DMS79 (cell line): Measurements from ENCODE around the gene TRIML1.
"Not testable (repeated sequence)": the region's sequence is repeated elsewhere in the genome, so short reads cannot be mapped to it uniquely, and the experiment has no call there.

Experiments
- DNase-seq: peaks from one replicate; lab custom pipeline; 2025; lab: John Stamatoyannopoulos, UW

Gene TRIML1

DNA sequence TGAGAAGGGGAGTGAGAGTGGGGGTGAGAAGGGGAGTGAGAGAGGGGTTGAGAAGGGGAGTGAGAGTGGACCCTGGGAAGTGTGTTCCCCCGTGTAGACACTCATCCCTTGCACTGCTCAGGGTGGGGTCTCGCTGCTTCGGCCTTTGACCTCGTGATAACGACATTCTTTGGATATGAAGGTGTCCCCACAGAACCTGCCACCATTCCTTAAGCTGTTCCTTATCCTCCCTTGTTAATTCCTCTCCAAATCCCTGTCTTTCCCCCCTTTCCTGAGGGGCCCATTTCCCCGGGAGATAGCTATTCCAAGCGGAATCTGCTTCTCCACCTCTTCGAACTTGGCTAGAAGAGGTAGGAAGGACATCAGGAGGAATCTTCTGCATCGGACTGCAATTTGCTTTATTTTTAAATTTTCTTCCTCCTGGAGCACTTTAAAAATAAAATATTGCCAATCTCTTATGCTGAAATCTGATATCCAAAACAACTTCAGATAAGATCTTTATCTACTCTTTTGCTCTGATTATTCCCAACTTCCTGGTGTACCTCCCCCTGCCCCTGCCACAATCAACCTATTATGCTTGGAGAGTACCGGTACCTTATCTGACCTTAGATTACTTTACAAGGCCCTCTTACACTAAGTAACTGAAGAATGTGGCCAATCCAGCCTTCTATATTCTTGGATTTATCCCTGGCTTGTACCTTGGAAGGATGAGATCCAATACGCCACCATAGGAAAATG lies 15.6 kb downstream of the TRIML1 start:
- no peak for DNase-seq

DNA sequence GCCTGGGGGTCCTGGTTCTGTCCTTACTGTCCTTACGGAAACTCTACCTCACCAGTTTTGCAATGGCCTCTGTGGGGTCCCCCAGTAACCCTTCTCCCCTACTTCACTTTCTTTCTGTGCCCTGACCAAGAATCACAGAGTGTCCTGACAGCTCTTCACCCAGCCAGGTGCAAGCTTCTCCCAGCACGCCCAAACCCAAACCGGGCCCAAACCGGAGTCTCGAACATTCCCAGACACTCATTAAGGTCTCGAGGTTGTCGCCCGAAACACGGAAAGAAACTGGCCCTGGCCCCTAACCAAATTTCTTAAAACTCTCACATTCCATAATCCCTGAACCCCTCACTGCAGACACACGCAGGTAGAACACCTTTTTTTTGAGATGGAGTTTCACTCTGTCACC lies 19.1 kb downstream of the TRIML1 start:
- DNase-seq, result no peak

DNA sequence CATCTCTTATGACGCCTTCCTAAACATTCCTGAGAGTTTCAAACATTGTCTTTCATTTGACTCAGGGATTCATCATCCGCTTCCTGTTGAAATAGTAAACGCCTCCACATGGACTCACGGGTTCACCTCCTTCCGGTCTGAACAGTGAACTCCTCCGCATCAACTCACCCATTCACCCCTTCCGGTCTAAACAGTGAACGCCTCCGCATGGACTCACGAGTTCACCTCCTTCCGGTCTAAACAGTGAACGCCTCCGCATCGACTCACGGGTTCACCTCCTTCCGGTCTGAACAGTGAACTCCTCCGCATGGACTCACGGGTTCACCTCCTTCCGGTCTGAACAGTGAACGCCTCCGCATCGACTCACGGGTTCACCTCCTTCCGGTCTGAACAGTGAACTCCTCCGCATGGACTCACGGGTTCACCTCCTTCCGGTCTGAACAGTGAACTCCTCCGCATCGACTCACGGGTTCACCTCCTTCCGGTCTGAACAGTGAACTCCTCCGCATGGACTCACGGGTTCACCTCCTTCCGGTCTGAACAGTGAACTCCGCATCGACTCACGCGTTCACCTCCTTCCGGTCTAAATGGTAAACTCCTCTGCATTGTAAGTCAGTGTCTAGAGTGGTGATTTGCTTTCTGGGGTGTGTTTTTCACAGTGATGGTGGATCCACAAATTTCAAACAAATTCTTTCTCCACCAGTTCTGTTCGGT lies 20.4 kb downstream of the TRIML1 start:
- not testable (repeated sequence) for DNase-seq

DNA sequence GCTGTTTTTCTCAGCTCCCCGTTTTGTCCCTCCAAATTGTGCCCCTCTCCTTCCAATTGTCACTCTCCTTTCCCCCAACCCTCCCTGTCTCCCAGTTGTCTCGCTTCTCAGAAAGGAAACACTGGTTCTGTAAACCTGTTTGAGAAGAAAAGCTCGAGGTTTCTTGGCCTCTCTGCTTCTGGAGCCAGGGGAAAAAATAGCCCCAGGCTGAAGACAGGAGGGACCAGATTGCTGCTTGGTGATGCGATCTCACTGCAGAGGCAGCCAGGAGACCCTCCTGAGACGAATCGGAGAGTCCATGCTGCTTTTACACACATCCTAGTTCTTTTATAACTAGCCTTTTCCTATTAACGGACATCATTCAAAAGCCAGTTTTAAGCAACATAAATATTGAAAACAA lies 21.2 kb downstream of the TRIML1 start:
- no peak for DNase-seq

DNA sequence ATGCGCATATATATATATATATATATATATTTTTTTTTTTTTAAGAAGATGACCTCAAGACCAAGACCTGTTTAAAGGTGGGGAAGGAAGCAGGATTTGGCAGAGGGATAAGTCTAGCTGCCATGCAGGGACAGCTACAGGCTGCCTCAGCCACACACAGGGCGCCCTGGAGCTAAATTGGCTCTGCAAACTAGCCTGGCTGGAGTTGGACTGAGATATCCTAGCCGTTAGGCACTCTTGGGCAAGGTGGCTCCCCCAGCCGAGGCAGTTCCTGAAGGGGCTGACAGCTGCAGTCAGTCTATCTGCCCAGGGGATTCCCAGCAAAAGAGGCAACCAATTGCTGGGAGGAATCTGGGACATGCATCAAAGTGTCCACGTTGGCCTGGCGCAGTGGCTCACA lies 21.9 kb downstream of the TRIML1 start:
- DNase-seq, result no peak

DNA sequence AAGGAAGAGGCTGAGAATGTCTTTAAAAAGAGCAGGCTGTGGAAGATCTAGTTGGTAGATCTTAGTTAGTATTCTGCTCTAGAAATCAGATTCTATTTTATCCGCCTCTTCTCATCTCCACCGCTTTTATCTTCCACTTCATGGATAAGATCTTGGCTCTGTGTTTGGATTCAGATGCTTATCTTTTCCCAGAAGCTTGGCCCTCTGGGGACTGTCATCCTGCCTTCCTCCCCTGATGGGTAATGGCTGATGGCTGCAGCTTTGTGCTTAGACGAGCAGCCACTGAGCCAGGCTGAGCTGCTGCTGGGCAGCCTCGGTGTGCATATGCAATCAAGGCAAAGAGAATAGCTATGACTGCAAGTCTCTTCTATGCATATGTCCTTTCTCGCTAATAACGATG lies 23.5 kb downstream of the TRIML1 start:
- no peak for DNase-seq

DNA sequence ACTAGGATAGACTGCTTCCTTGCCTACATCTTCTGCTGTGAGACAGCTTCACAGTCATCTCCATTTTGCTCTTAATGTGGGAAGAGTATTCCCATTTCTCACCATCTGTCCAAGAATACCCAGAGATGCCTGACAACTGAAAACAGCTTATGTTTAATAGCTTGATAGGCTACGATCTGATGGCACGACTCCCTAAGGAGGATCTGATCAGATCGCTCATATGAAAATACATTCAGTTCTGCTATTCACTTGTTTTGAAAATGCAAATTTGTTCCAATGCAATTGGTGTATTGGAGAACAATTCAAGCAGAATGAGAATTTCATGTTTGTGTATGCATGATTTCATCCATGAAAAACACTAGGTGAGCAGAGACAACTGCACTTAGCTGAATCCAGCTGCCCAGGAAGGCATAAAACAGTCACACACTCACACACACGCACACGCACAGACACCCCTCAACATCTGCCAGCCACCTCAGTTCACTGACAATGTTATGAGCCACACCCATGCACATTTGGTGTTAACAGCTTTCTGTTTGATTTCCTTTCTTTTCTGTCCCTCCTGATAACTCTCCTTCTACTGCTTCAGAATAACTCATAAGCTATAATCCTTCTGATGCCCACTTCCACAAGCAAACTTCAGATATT lies 29.6 kb downstream of the TRIML1 start:
- DNase-seq, result no peak

DNA sequence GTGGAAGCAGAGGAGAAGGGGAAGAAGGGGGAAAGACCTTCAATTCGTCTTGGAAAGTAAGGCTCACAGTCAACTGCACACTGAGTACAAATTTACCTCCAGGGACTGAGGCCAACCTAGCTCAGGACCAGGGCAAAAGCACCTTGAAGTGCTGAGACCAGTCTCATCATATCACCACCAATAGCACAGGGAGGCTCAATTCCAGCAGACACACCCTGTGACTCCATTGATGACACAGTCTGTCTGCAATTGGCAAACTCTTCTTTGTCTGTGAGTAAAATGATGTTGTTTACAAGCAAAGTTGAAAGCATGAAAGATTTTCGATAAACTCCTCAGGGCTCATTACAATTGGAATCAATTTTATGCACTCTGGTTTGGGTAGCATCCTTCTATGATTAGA lies 32.3 kb downstream of the TRIML1 start:
- no peak for DNase-seq

DNA sequence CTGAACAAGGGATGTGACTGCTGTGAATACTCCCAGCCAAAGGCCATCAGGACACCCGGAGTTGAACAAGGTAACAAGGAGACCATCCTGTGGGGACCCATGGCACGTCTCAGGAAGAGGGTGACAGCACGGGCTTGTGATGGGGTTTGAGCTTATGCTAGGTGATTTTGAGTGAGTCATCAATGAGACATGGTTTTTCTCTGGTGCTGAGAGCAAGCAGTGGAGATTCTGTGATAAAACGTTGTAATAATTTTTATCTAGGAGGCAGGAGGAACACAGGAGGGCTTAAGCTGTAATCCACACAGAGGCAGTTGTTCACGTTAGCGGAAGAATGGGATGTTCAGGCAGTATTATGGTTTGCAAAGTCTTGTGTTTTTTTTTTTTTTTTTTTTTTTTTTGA lies 36.0 kb downstream of the TRIML1 start:
- DNase-seq, result no peak

DNA sequence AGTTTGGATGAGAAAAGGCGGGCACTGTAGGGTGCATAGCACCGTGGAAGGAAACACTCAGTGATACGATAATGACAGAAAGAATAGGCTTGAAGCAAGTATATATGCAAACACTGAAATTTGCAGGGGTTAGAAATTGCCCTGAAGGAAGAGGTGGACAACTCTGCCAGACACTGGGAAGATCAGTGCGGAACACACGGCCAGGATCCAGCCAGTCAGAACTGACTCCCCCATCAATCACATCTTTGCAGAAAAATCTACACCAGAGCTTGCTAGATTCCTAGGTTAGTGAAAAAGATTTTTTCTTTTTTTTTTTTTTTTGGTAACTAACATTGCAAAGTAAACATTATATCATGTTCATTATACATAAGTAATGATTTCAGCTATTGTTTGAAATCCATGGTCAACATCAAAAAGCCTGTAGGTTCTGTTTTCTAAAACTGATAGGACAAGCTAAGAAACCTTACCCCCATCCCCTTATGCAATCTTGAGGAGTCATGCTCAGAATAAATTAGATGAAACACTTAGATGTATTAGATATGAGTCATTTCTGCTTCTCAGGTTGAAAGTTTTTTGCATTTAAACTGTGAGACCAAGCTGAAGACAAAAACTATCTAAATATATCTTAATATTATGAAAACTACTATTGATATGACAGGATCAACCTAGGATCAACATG lies 38.9 kb downstream of the TRIML1 start:
- DNase-seq, result no peak

DNA sequence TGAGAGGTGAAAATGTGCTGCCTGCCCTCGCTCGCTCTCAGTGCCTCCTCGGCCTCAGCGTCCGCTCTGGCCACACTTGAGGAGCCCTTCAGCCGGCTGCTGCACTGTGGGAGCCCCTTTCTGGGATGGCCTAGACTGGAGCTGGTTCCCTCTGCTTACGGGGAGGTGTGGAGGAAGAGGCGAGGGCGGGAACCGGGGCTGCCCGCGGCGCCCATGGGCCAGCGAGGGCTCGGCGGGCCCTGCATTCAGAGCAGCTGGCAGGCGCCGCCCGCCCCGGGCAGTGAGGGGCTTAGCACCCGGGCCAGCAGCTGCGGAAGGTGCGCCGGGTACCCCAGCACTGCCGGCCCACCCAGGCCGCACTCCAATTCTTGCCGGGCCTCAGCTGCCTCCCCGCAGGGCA lies 39.6 kb downstream of the TRIML1 start:
- DNase-seq, result no peak

DNA sequence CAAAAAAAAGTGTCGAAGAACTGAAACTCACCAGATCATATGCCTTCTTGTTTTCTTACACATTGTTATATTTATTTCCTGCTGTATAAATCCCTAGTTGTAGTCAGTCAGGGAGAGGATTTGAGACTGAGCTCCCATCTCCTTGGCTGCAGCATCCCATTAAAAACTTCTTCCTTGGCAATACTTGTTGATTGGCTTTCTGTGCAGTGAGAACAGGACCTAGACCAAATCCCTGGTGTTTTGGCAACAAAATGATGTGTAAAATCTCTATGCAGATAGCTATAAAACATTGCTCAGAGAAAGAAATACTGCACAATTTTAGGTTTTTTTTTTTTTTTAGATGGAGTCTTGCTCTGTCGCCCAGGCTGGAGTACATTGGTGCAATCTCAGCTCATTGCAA lies 47.9 kb downstream of the TRIML1 start:
- DNase-seq, result no peak

DNA sequence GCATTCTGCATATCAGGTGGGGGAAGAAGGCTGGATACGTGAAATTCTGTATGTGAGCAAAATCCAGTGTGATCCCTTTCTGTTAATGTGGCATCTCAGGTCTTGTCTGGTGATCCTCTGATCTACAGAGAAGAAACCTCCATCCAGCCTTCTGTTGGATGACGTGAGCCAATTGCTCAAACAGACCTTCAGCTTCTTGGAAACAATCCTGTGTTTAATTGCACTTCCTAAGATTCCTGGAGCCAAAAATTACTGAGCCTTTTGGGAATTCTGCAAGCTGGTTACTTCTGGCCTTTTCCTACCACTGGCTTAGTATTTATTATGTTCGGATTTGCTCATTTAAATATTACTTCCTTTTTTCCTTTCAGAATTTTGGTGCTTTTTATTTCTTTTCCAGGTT lies 51.2 kb downstream of the TRIML1 start:
- no peak for DNase-seq

DNA sequence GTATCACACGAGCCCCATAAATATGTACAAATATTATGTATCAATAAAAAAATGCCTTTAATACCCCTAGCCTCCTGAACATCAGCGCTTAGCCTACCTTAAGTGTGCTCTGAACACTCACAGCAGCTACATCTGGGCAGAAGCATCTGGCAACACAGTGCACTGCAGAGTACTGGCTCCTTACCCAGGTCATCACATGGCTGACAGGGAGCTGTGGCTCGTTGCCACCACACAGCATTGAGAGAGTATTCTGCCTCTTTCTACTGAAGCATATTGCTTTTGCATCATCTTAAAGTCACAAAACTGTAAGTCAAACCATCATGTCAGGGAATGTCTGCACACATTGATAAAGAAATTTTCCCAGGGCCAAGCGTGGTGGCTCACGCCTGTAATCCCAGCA lies 55.2 kb downstream of the TRIML1 start:
- no peak for DNase-seq

DNA sequence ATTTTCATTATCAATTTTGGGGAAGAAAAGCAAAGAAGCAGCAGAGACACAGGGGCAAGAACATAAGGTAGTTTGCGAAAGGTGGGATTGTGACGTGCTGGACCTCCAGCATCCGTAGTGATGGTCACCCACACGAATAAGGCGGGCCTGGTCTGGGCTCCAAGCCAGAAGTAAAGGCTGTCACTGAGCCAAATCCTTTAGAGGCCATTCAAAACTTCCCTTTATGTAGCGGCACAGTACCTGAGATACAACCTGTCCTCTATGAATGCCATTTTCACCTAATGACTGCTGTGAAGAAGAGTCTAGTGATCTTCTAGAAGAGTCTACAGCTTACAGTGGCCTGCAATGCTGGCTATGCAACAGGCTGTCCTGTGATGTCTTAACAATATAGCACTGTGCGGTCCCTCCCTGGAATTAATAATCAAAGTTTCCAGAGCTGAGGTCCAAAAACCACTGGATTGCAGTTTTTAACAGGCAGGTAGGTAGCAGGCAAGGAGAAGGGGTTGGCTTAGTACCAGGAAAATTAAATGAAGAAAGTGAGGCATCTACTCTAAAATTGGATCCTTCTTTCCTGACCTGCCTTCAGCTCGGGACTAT lies 56.2 kb downstream of the TRIML1 start:
- DNase-seq, result no peak

DNA sequence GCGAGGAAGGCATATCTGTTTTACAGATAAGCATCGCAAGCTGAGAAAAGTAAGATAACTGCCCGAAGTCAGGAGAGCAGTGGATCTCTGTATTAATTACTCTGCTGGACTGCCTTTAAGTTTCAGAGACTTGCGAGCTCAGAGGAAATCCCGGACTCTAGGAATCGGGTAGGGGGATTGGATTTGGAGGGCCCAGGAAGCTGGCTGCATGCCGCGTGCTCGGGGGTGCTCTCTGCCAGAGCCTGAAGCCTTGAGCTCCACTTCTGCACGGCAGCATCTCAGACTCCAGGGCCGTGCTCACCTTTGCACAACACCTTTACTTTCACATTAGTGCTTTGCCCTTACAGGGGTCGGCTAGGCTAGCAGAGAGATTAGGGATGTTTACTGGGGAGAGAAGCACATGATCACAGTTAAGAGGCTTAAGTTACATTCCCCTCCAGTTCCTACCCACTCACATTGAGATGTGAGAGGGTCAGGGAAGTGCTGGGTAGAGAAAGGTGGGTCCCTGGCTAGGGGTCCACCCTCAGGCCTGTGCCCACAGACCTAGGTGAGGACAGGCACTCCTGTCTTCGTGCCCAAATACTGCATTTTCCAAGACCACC lies 57.0 kb downstream of the TRIML1 start:
- no peak for DNase-seq
